HG03103 (cell line): Measurements from ENCODE around the gene REV3L.
"Not testable (repeated sequence)": the region's sequence is repeated elsewhere in the genome, so short reads cannot be mapped to it uniquely, and the experiment has no call there.

Source experiments
- ATAC-seq: cut with Tn5 transposase; IDR thresholded peaks from one replicate; pipeline ENCODE4 v1.9.1; 2021; ENCODE audit warnings: low read depth; ENCODE audit not compliant: unreplicated experiment

Gene REV3L

GRCh38 chr6:111494951-111495635 lies 12.1 kb upstream of the REV3L start:
- no peak for ATAC-seq

- no peak for ATAC-seq
Measured at GRCh38 chr6:111492499-111492898, 9.5 kb upstream of the REV3L start.

GRCh38 chr6:111490067-111490466 lies 7.0 kb upstream of the REV3L start:
- ATAC-seq: no peak

GRCh38 chr6:111487661-111488060 lies 4.6 kb upstream of the REV3L start:
- peak; percentile 38 for ATAC-seq

GRCh38 chr6:111486921-111487320 lies 3.9 kb upstream of the REV3L start:
- ATAC-seq: no peak

GRCh38 chr6:111486475-111486874 lies 3.5 kb upstream of the REV3L start:
- ATAC-seq: no peak

GRCh38 chr6:111485342-111485741 lies 2.3 kb upstream of the REV3L start:
- ATAC-seq: no peak

GRCh38 chr6:111484633-111484930 lies 1.6 kb upstream of the REV3L start:
- ATAC-seq: no peak

- peak; percentile 45 for ATAC-seq
Measured at GRCh38 chr6:111483736-111484632, 966 bp upstream of the REV3L start.

- peak; percentile 15 for ATAC-seq
Measured at GRCh38 chr6:111482188-111482958, 645 bp downstream of the REV3L start.

GRCh38 chr6:111481836-111482187 lies 1.2 kb downstream of the REV3L start:
- no peak for ATAC-seq

GRCh38 chr6:111480988-111481822 lies 1.8 kb downstream of the REV3L start:
- ATAC-seq: no peak

- ATAC-seq: no peak
Measured at GRCh38 chr6:111478749-111479148, 4.3 kb downstream of the REV3L start.

GRCh38 chr6:111478064-111478476 lies 4.9 kb downstream of the REV3L start:
- no peak for ATAC-seq

GRCh38 chr6:111477481-111477938 lies 5.5 kb downstream of the REV3L start:
- ATAC-seq: peak; percentile 34

- ATAC-seq: not testable (repeated sequence)
Measured at GRCh38 chr6:111476061-111476460, 7.0 kb downstream of the REV3L start.

- no peak for ATAC-seq
Measured at GRCh38 chr6:111474771-111475170, 8.2 kb downstream of the REV3L start.

- no peak for ATAC-seq
Measured at GRCh38 chr6:111474106-111474505, 8.9 kb downstream of the REV3L start.

- ATAC-seq: no peak
Measured at GRCh38 chr6:111472933-111473435, 10.0 kb downstream of the REV3L start.

GRCh38 chr6:111471958-111472357 lies 11.1 kb downstream of the REV3L start:
- no peak for ATAC-seq
